ENCODE measurements around the gene FAAH. TPM values are rescaled to one million over a fixed set of nuclear protein-coding genes. Genes with fewer than 3 reads are reported as not detected.

FAAH gene
- total RNA-seq, 1 donor from 2014 or later: 14.1 TPM

DNA sequence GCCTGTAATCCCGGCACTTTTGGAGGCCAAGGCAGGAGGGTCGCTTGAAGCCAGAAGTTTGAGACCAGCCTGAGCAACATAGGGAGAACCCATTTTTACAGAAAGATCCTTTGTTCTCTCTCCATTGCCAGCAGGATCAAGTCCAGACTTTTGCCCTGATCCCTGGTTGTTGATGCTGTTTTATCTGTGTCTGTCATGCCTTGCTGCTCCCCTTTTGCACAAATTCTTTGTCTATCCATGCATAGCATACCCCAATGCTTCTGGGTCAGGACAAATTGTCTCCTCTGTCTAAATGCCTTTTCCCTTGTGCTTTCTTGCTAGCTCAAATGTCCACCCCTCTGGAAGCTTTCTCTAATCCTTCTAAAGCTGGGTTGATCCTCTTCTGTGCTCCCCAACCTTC lies 25.3 kb upstream of the FAAH start:
- Mint-ChIP-seq H3K4me1 (ENCODE audit: low read depth) (no peaks in the 10 kb centered on the region), H3K27me3 (ENCODE audit: low read depth) (no peaks in the 10 kb centered on the region), H3K27ac (ENCODE audit: unreplicated experiment) (no peak overlapping the region), H3K36me3 (ENCODE audit: low read depth) (peaks cover 12% of the 10 kb centered on the region), H3K9me3 (ENCODE audit: low read depth) (no peaks in the 10 kb centered on the region), H3K4me3 (ENCODE audit: unreplicated experiment) (no peak overlapping the region)
- TF ChIP-seq, protein P1, sequence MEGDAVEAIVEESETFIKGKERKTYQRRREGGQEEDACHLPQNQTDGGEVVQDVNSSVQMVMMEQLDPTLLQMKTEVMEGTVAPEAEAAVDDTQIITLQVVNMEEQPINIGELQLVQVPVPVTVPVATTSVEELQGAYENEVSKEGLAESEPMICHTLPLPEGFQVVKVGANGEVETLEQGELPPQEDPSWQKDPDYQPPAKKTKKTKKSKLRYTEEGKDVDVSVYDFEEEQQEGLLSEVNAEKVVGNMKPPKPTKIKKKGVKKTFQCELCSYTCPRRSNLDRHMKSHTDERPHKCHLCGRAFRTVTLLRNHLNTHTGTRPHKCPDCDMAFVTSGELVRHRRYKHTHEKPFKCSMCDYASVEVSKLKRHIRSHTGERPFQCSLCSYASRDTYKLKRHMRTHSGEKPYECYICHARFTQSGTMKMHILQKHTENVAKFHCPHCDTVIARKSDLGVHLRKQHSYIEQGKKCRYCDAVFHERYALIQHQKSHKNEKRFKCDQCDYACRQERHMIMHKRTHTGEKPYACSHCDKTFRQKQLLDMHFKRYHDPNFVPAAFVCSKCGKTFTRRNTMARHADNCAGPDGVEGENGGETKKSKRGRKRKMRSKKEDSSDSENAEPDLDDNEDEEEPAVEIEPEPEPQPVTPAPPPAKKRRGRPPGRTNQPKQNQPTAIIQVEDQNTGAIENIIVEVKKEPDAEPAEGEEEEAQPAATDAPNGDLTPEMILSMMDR (IDR thresholded peaks at IDR 0.05): no peak
- no peak for DNase-seq (ENCODE audit: low spot score)

DNA sequence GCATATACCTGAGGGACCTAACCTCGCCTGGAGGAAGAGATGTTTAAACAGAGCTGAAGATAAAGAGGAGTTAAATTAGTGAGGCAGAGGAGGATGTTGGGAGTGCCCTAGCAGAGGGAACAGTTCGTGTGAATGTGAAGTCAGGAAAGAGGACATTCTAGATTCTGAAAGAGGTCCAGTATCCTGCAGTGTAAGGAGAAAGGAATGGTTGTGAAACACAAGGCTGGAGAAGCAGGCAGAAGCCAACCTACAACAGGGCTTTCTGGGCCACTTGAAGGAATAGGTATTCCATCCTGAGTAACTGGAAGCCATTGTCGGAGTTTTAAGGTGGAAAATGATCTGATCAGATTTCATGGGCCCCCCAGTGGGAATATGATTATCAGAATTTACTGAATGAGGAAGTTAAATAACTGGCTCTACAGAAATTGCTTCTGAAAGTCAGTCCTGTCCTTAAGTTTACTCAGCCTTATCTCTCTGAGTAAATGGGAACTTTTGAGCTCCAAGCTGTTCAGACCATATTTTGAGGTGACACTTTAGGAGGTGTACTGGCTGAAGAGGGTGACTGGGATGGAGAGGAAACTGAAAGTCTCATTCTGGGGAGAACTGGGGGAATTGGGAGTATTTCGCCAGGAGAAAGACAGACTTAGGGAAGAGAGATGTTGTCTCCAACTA lies 24.4 kb upstream of the FAAH start:
- no peaks in the 10 kb centered on the region for H3K4me1 Mint-ChIP-seq (ENCODE audit: low read depth)
- no peaks in the 10 kb centered on the region for H3K27me3 Mint-ChIP-seq (ENCODE audit: low read depth)
- H3K27ac Mint-ChIP-seq (ENCODE audit: unreplicated experiment): no peak overlapping the region
- no peaks in the 10 kb centered on the region for H3K9me3 Mint-ChIP-seq (ENCODE audit: low read depth)
- TF ChIP-seq, protein P1 (IDR thresholded peaks at IDR 0.05): no peak
- H3K4me3 Mint-ChIP-seq (ENCODE audit: unreplicated experiment): no peak overlapping the region
- DNase-seq (ENCODE audit: low spot score): no peak
- H3K36me3 Mint-ChIP-seq (ENCODE audit: low read depth): peaks cover 12% of the 10 kb centered on the region

DNA sequence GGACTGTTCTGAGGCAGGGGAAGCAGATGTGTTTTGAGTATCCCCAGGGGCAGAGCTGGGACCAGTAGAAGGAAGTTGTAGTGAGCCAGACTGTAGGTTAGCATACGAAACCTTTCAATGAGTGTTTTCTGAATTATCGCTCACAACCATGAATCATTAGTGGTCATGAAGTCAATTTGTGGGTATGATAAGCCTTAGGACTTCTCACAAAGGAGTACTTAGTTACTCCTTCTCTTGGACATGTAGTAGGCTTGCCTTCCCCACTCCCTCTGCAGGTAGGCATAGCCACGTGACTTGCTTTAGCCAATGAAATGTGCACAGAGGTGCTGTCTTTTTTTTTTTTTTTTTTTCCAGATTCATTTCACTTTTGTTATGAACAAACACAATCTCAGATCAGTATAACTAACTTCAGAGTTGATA lies 23.9 kb upstream of the FAAH start:
- no peak for DNase-seq (ENCODE audit: low spot score)
- H3K36me3 Mint-ChIP-seq (ENCODE audit: low read depth): peaks cover 8% of the 10 kb centered on the region
- no peaks in the 10 kb centered on the region for H3K4me1 Mint-ChIP-seq (ENCODE audit: low read depth)
- TF ChIP-seq, protein P1 (IDR thresholded peaks at IDR 0.05): no peak
- no peaks in the 10 kb centered on the region for H3K27me3 Mint-ChIP-seq (ENCODE audit: low read depth)
- H3K9me3 Mint-ChIP-seq (ENCODE audit: low read depth): no peaks in the 10 kb centered on the region
- H3K27ac Mint-ChIP-seq (ENCODE audit: unreplicated experiment): no peak overlapping the region
- H3K4me3 Mint-ChIP-seq (ENCODE audit: unreplicated experiment): no peak overlapping the region

DNA sequence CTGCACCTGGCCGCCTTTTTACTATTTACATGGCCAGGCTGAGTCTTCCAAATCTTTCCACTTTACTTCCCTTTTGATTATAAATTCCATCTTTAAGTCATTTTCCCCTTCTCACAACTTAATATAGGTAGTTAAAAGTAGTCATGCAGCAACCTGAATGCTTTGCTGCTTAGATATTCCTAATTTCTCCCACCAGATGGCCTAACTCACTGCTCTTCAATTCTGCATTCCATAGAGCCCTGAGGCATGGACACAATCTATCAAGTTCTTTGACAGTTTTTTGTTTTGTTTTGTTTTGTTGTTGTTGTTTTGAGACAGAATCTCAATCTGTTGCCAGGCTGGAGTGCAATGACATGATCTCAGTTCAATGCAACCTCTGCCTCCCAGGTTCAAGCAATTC lies 21.7 kb upstream of the FAAH start:
- H3K4me1 Mint-ChIP-seq (ENCODE audit: low read depth): no peaks in the 10 kb centered on the region
- DNase-seq (ENCODE audit: low spot score): no peak
- H3K27ac Mint-ChIP-seq (ENCODE audit: unreplicated experiment): no peak overlapping the region
- no peak overlapping the region for H3K4me3 Mint-ChIP-seq (ENCODE audit: unreplicated experiment)
- peaks cover 8% of the 10 kb centered on the region for H3K36me3 Mint-ChIP-seq (ENCODE audit: low read depth)
- H3K9me3 Mint-ChIP-seq (ENCODE audit: low read depth): no peaks in the 10 kb centered on the region
- TF ChIP-seq, protein P1 (IDR thresholded peaks at IDR 0.05): peak; percentile 25
- H3K27me3 Mint-ChIP-seq (ENCODE audit: low read depth): no peaks in the 10 kb centered on the region

DNA sequence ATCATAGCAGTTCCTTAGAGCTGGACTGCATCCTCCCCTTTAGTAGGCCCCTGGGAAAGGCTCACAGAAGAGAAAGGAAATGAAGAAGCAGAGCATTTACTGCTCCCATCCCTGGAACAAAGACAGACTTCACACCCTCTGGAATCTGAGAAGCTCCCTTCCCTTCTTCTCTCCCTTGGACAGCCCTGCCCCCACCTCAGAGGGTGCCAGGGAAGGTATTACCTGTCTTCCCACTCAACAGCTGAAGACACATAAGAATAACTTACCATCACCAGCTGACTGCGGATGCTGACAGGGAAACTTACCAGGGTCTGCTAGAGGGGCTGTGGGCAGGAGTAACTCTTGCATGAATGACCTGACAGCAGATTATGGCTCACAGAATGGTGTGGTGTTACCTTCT lies 14.1 kb upstream of the FAAH start:
- peaks cover 6% of the 10 kb centered on the region for H3K9me3 Mint-ChIP-seq (ENCODE audit: low read depth)
- TF ChIP-seq, protein P1 (IDR thresholded peaks at IDR 0.05): no peak
- H3K36me3 Mint-ChIP-seq (ENCODE audit: low read depth): peaks cover 3% of the 10 kb centered on the region
- H3K27me3 Mint-ChIP-seq (ENCODE audit: low read depth): no peaks in the 10 kb centered on the region
- no peak for DNase-seq (ENCODE audit: low spot score)
- no peak overlapping the region for H3K4me3 Mint-ChIP-seq (ENCODE audit: unreplicated experiment)
- H3K4me1 Mint-ChIP-seq (ENCODE audit: low read depth): no peaks in the 10 kb centered on the region
- no peak overlapping the region for H3K27ac Mint-ChIP-seq (ENCODE audit: unreplicated experiment)
